Measurements from ENCODE around the gene CAPN13.

DNA sequence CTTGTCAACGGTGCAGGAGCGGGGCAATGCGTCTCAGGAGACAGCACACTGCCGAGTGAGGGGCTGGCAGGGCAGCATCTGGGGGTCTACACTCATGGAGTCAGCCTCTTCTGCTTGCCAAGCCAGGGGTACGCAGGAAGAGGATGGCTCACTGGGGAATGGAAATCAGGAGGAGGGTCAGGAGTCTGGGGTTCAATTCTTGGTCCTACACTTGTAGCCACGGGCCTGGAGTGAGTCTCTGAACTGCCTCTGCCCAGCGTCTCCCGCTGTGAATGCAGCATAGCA lies 70.0 kb downstream of the CAPN13 start:
- TF ChIP-seq, protein P1, sequence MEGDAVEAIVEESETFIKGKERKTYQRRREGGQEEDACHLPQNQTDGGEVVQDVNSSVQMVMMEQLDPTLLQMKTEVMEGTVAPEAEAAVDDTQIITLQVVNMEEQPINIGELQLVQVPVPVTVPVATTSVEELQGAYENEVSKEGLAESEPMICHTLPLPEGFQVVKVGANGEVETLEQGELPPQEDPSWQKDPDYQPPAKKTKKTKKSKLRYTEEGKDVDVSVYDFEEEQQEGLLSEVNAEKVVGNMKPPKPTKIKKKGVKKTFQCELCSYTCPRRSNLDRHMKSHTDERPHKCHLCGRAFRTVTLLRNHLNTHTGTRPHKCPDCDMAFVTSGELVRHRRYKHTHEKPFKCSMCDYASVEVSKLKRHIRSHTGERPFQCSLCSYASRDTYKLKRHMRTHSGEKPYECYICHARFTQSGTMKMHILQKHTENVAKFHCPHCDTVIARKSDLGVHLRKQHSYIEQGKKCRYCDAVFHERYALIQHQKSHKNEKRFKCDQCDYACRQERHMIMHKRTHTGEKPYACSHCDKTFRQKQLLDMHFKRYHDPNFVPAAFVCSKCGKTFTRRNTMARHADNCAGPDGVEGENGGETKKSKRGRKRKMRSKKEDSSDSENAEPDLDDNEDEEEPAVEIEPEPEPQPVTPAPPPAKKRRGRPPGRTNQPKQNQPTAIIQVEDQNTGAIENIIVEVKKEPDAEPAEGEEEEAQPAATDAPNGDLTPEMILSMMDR (IDR thresholded peaks at IDR 0.05) = no peak
- no peak for TF ChIP-seq POLR2A (IDR thresholded peaks at IDR 0.05; ENCODE audit: low read depth)
- TF ChIP-seq EP300 (IDR thresholded peaks at IDR 0.05) = no peak

All from esophagus muscularis mucosa (tissue), 4 donors.